Neutrophil (primary cell): ENCODE measurements around the gene JARID2.

Experiments
- H3K27ac ChIP-seq: fragments of 200-600 bp; sonication (generic); 2 replicates; pipeline ENCODE4 v1.5.1; 2016; ENCODE audit warnings: mild to moderate bottlenecking, moderate library complexity
- H3K27me3 ChIP-seq: fragments of 200-600 bp; sonication (generic); 2 replicates; pipeline ENCODE4 v1.6.0; 2016; ENCODE audit warnings: mild to moderate bottlenecking
- H3K36me3 ChIP-seq: fragments of 200-600 bp; sonication (generic); 2 replicates; pipeline ENCODE4 v1.5.1; 2017
- H3K4me1 ChIP-seq, 2 experiments: fragments of 200-600 bp in 1 of 2; sonication (generic) in 1 of 2; 1 replicate in 1 of 2; 2 replicates in 1 of 2; pipeline versions ENCODE4 v1.5.1 to v1.6.1; 2013 to 2016; ENCODE audit warnings: low read depth in 1 of 2, low read length in 1 of 2, mild to moderate bottlenecking in 1 of 2, moderate library complexity in 1 of 2; ENCODE audit not compliant: control insufficient read depth in 1 of 2, insufficient read depth in 1 of 2
- H3K4me3 ChIP-seq, 2 experiments: fragments of 200-600 bp in 1 of 2; sonication (generic) in 1 of 2; 1 replicate in 1 of 2; 2 replicates in 1 of 2; pipeline ENCODE4 v1.5.1; 2013 to 2016; ENCODE audit warnings: low read depth in 1 of 2, low read length in 1 of 2, mild to moderate bottlenecking in 1 of 2, moderate library complexity in 1 of 2
- H3K9me3 ChIP-seq: fragments of 200-600 bp; sonication (generic); 2 replicates; pipeline ENCODE4 v1.5.1; 2016
- CTCF ChIP-seq: fragments of 200-600 bp; sonication (generic); IDR thresholded peaks from 2 replicates; pipeline ENCODE4 v1.5.1; 2016; ENCODE audit warnings: antibody characterized with exemption

JARID2 gene

GRCh38 chr6:15434263-15434662, 188.4 kb downstream of the JARID2 start:
- no peaks in the 10 kb centered on the region for H3K36me3 ChIP-seq

GRCh38 chr6:15434823-15435380, 189.0 kb downstream of the JARID2 start:
- TF ChIP-seq CTCF, result no peak
- no peak overlapping the region for H3K27ac ChIP-seq
- no peaks in the 10 kb centered on the region for H3K27me3 ChIP-seq
- H3K9me3 ChIP-seq, result no peaks in the 10 kb centered on the region
- no peaks in the 10 kb centered on the region for H3K36me3 ChIP-seq
- H3K4me1 ChIP-seq, result peaks cover 47 to 84% of the 10 kb centered on the region in 2 experiments
- no peak overlapping the region for H3K4me3 ChIP-seq

More at GRCh38 chr6:15434263-15434662, 188.4 kb downstream of the JARID2 start:
- H3K27me3 ChIP-seq, result no peaks in the 10 kb centered on the region
- H3K4me3 ChIP-seq, result no peak overlapping the region
- TF ChIP-seq CTCF, result no peak
- H3K9me3 ChIP-seq, result no peaks in the 10 kb centered on the region
- H3K27ac ChIP-seq, result no peak overlapping the region
- H3K4me1 ChIP-seq, result peaks cover 48 to 85% of the 10 kb centered on the region in 2 experiments

- no peaks in the 10 kb centered on the region for H3K9me3 ChIP-seq
- no peak overlapping the region for H3K27ac ChIP-seq
- no peaks in the 10 kb centered on the region for H3K36me3 ChIP-seq
- no peak overlapping the region for H3K4me3 ChIP-seq
- peaks cover 41 to 80% of the 10 kb centered on the region in 2 experiments for H3K4me1 ChIP-seq
- no peaks in the 10 kb centered on the region for H3K27me3 ChIP-seq
- no peak for TF ChIP-seq CTCF
These were observed 189.6 kb downstream of the JARID2 start for GRCh38 chr6:15435468-15435867.

GRCh38 chr6:15436451-15436850, 190.6 kb downstream of the JARID2 start:
- Histone ChIP-seq H3K4me3 (no peak overlapping the region), H3K36me3 (no peaks in the 10 kb centered on the region), H3K4me1 (peaks cover 33 to 77% of the 10 kb centered on the region in 2 experiments), H3K27me3 (no peaks in the 10 kb centered on the region), H3K9me3 (no peaks in the 10 kb centered on the region), H3K27ac (no peak overlapping the region)
- TF ChIP-seq CTCF, result no peak

GRCh38 chr6:15437090-15437635, 191.3 kb downstream of the JARID2 start:
- no peak for TF ChIP-seq CTCF
- Histone ChIP-seq H3K4me1 (peaks cover 31 to 73% of the 10 kb centered on the region in 2 experiments), H3K4me3 (no peak overlapping the region), H3K9me3 (no peaks in the 10 kb centered on the region), H3K36me3 (no peaks in the 10 kb centered on the region), H3K27me3 (no peaks in the 10 kb centered on the region), H3K27ac (peak overlapping the region; percentile 66)
